NCI-H1436 (cell line): Measurements from ENCODE around the gene GPX7.
A peak's percentile ranks its signal among the peaks of the same experiment; 100 is the strongest.
"Not testable (repeated sequence)": the region's sequence is repeated elsewhere in the genome, so short reads cannot be mapped to it uniquely, and the experiment has no call there.

Experiments used
- DNase-seq: peaks from one replicate; lab custom pipeline; 2025; lab: John Stamatoyannopoulos, UW

The GPX7 gene

DNA sequence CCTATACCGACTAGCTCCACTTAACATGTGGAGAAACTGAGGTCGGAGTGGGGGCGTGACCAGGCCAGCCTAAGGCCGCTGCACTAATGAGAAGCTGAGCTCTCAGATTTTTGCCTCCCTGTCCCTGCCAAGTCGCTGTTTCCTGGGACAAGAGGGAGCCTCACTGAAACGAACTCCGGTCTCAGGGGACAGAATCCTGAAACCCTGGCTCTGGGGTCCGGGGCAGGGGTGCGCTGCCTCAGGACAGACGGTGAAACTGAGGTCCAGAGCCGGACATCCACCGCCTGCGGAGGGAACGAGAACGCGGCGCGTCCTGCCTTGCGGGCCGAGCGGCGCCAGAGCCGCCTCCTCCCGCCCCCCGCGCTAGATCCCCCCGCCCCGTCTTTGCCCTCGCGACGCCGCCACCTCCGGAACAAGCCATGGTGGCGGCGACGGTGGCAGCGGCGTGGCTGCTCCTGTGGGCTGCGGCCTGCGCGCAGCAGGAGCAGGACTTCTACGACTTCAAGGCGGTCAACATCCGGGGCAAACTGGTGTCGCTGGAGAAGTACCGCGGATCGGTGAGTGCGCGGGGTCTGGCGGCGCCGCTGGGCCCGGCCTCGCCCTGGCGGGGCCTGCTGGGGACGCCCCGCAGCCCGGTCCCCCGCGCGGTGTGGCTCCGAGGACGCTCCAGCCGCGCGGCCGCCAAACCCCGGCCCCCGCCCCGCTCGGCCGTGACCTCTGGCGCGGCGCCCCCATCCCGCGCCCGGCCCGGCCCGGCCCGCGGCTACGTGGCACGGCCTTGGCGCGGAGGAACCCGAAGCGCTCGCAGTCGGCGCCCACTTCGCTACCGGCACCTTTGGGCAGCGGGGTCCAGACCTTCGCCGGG lies at the start of gene GPX7:
TSS of gene GPX7 (plus strand) at position 381 of the 865 bp plus-strand sequence. CDS start at position 420, 39 bp downstream.
- no peak for DNase-seq

DNA sequence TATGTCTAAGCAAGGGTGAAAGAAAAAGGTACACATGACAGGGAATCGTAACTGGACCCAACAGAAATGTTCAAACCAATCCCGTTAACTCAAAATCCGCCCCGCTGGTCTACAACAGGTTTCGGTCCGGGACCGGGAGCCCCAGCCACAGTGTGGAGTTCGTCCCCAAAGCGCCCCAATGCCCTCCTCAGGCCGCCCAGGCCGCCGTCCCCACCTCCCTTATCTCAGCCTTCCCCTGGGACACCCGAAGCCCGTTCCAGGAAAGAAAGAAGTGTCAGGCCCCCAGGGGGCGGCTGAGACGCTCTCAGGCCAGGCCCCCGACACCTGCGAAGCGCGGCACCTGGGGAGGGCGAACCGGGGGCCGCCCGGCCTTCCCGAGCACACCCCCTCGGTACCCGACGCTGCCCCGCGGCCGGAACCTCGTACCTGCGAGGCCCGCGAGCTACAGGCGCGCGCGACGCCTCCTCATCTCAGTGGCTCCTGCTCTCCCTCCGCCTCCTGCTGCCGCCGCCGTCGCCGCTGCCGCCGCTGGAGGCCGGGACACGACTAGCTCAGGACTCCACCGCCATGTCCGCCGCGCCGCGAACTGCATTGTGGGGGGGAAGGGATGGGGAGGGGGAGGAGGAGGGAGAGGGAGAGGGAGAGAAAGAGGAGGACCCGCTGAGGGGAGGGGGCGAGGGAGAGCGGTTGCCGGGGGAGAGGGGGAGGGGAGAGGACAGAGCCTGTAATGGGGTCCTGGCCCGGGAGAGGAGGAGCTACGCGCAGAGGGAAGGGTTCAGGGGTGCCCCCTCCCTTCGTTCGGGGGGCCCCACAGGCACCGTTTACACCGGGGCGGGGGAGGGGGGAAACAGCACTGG lies 49.4 kb upstream of the GPX7 start, which contains the start of gene TUT4:
TSS of gene TUT4 (minus strand) at position 588 of the 857 bp plus-strand sequence. CDS start 26,812 bp downstream, outside the sequence.
- DNase-seq: peak; percentile 87

DNA sequence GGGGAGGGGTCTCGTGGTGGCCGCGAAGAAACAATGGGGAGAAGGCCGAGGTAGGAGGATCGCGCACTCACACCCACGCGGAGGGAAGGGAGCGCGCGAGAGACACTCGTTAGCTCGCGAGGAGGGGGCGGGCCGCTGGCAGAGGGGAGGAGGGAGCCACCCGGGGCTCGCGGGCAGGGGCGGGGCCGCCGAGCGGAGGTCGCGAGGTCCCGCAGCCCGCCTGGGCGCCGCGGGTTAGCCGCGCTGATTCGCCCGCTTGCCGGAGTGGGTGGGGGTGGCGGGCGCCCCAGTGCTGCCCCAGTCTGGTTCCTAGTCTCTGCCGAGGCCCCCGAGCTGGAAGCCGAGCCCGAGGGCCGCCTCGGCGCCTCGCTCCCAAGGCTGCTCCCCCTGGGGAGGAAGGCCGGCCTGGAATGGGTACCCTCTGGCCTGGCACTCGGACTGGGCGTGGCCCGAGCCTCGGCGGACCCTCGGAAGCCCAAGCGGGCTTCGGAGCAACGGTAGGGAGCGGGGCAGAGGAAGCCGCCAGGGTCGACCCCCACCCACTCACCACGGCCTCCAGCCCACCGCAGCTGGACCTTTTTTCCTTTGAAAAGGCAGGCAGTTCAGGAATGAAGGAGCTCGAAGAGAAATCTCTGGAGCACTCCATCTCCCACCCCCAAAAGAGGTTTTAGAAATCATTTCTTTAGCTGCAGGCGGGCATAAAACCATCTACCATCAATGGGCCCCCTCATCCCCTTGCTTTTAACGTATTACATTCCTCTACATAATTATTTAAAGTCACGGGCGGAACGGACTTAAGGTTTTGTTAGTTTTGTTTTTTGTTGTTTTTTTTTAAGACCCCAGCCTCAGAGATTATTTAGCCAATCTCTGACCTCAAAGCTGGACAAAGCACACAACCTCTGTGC lies 48.6 kb upstream of the GPX7 start:
- DNase-seq: peak; percentile 87

DNA sequence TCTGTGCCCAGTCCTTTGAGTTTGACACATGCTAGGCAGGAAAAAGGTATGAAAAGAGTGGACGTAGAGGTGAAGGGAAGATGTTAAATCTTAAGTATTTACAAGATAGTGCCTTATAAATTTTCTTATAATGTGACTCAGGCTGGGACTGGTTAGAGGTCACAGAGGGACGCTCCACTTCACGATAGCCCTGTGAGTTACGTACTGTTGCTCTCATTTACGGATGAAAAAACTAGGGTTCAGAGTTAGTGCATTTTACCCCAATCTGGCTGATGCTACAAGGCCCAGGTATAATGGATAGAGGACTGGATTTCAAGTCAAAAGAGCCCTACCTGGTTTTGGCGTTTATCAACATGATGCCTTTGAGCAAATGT lies 47.9 kb upstream of the GPX7 start:
- DNase-seq: no peak

DNA sequence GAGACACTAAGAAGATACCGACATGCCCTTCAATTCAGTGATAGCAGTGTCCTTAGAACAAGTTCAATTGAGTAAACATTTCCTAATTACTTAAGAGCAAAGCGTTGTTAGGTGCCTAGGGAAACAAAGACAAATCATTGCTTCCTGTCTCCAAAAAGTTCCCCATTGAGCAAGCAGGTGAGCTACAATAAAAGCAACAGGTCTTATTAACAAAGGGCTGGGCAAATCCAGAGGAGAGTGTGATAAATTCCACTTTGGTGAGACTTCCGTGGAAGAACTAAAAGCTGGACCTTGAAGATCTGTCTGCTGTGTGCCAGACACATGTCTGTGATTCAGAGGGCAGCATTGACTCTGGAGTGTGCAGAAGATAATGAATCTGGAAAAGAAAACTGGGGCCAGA lies 47.4 kb upstream of the GPX7 start:
- DNase-seq: peak; percentile 10

DNA sequence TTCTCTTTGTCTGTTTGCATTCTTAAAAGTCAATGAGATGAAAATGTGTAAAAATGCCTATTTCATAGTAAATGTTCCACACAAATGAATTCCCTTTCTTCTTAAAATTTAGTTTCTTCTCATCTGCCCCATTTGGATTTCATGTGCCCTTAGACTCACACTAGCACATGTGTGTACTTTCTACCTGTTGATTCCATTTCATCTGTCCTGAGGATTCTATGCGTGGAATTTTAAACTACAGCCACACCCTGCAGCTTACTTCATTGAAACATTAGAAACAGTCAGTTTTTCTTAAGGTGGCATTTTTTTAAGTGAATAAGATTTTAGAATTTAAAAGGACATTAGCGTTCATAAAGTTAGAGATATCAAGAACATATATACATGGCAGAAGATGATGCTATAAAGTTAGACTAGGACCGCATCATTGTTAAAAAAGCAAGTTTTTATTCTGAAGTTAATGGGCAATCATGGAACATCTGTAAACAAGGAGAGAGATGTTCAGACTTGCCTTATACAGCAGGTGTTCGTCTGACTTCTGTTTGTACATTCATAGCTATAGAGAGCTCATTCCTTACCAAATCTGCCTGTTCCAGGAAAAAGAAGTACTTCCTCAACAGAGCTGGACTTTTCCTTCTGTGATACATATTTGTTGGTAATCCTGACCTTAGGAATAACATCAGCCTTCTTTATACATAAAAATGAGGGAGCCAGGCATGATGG lies 45.4 kb upstream of the GPX7 start:
- DNase-seq: no peak

DNA sequence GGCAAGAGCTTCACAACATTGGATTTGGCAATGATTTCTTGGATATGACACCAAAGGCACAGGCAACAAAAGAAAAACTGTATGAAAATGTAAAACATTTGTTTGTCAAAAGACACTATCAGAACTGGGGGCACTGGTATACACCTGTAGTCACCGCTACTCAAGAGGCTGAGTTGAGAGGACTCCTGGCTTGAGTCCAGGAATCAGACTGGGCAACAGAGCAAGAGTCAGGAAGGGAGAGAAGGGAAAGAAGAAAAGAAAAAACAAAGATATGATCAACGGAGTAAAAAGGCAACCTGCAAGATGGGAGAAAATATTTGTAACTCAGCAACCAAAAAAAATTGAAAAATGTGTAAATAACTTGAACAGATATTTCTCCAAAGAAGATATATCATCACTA lies 43.2 kb upstream of the GPX7 start:
- no peak for DNase-seq

DNA sequence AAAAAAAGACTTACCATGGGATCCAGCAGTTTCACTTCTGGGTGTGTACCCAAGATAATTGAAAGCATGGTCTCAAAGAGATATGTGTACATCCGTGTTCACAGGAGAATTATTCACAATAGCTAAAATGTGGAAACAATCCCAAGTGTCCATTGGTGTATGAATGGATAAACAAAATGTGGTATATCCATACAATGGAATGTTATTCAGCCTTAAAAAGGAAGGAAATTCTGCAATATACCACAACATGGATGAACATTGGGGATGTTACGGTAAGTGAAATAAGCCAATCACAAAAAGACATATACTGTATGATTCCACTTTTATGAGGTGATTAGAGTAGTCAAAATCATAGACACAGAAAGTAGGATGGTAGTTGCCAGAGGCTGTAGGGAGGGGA lies 42.3 kb upstream of the GPX7 start:
- no peak for DNase-seq

DNA sequence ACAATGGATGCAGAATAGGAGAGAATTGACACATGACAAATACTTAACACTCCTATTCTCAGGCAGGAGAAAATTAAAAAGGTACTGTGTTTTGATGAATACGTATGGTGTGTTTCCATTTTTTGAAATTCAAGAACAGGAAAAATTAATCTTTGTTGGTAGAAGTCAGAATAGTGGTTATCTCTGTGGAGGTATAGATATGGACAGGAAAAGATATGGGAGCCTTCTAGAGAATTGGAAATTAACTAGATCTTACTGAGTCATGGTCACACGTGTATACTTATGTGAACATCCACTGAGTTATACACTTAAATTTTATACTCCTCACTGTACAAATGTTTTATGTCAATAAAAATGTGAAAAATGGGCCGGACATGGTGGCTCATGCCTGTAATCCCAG lies 39.4 kb upstream of the GPX7 start:
- DNase-seq: no peak

DNA sequence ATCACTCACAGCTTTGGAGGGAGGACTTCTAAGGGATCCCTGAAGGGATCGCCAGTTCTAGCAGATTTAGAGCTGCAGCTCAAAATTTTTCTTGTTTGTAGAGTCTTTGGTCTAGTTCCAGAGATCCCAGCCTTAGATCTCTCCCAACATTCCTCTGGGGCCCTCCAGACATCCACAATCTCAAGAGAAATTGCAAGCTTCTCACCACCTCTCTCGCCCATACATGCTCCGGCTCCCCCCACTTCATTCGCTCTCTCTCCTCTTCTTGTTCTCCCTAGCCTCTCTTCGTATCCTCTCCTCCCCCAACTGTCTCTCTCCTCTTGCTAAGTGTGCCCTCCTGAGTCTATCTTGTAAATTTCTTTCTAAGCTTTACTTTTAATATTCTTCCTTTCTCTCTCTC lies 34.2 kb upstream of the GPX7 start:
- no peak for DNase-seq

DNA sequence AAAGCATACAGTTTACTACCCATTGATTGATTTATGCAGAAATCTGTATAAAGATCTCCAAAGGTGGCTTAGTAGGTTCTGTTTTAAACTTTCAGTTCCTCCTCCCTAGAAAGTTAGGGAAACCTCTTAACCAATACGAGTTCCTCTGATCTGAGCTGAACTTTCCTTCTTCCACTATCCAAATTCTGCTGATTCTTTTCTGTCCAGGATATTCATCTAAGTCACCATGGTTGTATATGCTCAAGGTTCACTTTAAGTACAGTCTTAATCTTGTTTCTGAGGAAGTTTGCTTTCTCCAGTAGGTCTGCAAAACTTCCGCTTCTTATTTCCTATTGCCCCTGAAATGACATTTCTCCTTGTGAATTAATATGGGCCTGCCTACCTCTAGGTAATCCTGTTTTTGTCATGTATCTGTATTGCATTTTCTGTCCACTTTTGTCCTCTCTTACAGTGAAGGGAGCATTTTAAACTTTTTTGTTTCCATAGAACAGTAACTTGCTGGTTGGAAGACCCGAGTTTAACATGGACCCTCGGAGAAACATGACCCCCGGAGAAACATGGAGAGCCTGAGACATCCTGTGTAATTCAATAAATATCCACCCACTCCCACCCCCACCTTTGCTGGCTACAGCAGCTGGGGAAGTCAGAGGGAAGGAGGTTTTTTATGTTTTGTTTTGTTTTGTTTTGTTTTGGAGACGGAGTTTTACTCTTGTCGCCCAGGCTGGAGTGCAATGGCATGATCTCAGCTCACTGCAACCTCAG lies 32.5 kb upstream of the GPX7 start:
- DNase-seq: no peak

DNA sequence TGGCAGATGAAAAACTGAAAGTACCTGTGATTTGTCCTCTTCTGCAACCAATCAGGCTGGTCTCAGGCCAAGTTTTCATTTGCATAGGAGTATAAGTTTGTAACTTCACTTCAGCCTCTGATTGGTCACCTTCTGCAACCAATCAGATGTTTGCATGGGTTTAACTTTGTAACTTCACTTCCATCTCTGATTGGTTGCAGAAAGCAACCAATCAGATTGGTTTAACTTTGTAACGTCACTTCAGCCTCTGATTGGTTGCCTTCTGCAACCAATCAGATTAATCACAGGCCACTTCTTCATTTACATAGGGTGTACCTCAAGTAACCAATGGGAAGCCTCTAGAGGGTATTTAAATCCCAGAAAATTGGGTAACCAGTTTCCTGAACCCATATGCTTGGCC lies 30.4 kb upstream of the GPX7 start:
- DNase-seq: no peak

DNA sequence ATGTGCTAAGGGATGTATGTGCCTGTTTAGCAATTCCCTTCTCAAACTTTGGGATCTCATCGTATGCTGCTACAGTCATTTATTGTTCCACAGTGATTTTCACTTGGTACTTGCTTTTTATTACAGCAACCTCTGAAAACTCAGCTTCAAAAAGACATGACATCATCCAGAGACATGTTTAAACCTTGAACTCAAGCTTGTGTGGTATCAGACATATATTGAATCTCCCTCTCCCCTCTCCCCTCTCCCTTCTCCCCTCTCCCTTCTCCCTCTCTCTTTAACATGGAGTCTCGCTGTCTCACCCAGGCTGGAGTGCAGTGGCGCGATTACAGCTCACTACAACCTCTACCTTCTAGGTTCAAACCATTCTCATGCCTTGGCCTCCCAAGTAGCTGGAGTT lies 29.8 kb upstream of the GPX7 start:
- DNase-seq: no peak

DNA sequence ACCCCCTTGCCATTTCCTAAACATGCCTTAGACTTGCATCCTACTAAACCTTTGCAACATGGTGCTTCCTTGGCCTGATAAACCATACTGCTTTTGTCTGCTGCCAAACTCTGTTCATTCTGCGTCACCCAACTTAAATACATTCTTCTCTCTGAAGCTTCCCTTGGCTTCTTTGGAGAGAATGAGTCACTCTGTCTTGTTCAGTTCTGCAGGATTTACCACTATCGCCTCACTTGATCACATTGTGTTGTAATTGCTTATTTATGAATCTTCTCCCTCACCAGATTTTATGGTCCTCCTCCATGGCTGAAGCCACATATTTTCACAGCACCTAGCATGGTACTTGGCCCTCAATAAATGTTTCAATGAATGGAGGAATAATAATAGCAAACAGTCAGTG lies 27.6 kb upstream of the GPX7 start:
- no peak for DNase-seq

DNA sequence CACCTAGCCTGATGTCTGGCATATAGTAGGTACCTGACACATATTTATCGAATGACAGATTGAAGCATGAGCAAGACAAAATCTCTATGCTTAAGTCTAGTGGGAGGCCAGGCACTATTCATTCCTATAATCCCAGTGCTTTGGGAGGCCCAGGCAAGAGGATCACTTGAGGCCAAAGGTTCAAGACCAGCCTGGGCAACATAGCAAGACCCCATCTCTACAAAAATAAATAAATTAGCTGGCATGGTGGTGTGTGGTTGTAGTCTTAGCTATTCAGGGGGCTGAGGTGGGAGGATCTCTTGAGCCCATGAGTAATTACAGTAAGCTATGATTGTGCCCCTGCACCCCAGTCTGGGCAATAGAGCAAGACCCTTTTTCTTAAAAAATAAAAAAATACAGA lies 26.1 kb upstream of the GPX7 start:
- DNase-seq: no peak

DNA sequence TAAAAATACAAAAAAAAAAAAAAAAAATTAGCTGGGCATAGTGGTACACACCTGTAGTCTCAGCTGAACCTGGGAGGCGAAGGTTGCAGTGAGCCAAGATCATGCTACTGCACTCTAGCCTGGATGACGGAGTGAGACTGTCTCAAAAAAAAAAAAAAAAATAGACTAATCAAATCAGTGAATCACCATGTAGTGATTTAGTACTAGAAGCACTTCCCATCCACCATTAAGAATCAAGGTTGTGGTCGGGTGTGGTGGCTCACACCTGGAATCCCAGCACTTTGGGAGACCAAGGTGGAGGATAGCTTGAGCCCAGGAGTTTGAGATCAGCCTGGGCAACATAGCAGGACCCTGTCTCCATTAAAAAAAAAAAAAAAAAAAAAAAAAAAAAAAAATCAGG lies 24.1 kb upstream of the GPX7 start:
- DNase-seq: not testable (repeated sequence)

DNA sequence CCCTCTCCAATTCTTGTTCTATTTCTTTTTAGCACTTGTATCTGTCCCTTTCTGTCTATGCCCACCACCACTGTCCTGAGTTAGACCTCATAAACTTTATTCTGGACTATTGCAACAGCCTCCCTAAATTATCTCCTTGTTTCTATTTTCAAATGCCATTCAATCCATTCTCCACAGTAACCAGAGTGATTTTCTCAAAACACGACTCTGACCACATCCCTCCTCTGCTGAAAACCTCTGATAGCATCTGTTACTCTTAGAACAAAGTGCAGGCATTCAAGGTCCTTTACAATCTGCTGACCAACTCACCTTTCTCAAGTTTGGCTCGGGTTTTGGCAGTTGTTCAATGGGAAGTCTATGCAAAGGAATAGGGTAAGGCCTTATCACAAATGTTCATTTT lies 22.8 kb upstream of the GPX7 start:
- DNase-seq: no peak

DNA sequence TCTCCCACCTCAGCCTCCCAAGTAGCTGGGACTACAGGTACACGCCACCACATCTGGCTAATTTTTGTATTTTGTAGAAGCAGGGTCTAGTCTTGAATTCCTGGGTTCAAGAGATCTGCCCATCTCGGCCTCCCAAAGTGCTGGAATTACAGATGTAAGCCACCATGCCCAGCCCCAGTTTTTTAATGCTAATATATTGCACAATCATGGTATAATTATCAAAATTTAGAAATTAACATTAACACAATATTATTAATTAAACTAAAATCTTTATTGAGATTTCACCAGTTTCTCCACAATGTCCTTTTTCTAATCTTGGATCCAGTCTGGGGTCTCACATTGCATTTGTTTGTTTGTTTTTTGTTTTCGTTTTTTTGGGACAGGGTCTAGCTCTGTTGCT lies 21.9 kb upstream of the GPX7 start:
- no peak for DNase-seq

DNA sequence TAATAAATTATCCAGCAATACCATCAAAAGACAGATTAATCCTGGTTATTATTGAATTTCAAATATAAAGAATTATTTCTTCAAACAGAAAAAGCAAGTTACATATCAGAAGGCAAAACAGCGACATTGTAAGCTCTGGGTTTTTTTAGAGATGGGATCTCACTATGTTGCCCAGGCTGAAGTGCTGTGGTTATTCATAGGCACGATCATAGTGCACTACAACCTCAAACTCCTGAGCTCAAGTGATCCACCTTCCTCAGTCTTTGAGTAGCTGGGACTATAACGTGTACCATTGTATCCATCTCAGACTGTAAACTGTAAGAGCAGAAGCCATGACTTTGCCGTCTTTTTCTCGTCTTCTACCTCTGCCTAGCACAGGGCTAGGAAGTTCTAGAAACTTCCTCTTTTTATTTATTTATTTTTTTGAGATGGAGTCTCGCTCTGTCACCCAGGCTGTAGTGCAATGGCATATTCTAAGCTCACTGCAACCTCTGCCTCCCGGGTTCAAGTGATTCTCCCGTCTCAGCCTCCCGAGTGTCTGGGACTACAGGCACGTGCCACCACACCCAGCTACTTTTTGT lies 20.0 kb upstream of the GPX7 start:
- no peak for DNase-seq

DNA sequence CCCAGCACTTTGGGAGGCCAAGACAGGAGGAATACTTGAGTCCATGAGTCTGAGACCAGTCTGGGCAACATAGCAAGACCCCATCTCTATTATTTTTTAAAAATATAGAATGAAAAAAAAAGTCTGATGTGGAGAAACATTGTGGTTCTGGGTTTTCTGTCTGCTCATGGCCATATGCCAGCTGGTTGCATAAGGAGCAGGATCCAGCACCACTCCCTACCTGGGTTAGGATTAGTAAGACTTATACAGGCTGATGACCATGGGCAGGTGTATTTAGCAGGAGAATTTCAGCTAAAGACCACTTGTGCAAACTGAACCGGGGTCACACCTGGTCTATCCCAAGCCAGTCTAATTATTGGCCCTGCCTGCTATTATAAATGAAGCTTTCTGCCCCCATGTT lies 16.7 kb upstream of the GPX7 start:
- no peak for DNase-seq
